GM12878 (cell line): ENCODE results near the gene SNRPA. TPM values are rescaled to one million over a fixed set of nuclear protein-coding genes. Genes with fewer than 3 reads are reported as not detected.

Experiments used
- BACH1 ChIP-seq: fragments of 450-650 bp; IDR thresholded peaks from 2 replicates; pipeline ENCODE4 v1.6.1; 2017; ENCODE audit warnings: mild to moderate bottlenecking, borderline replicate concordance
- CEBPZ ChIP-seq: fragments of 150-350 bp; IDR thresholded peaks from 2 replicates; pipeline ENCODE4 v1.6.1; 2016; ENCODE audit warnings: low read depth, low read length
- EP300 ChIP-seq, 2 experiments: fragments of 150-350 bp in 1 of 2; IDR thresholded peaks; 2 replicates each; pipeline ENCODE4 v1.6.1; 2011 to 2012; ENCODE audit warnings: low read depth in 2 of 2, low read length in 2 of 2, borderline replicate concordance in 1 of 2, improper control_type of control experiment in 1 of 2, inconsistent platforms in 1 of 2; ENCODE audit not compliant: control insufficient read depth in 1 of 2
- FOXK2 ChIP-seq: fragments of 450-650 bp; IDR thresholded peaks from 2 replicates; pipeline ENCODE4 v1.6.1; 2017; ENCODE audit warnings: mild to moderate bottlenecking, moderate library complexity
- FOXM1 ChIP-seq: IDR thresholded peaks from 2 replicates; pipeline ENCODE4 v1.6.1; 2012; ENCODE audit warnings: low read depth, mild to moderate bottlenecking, inconsistent platforms, low read length, moderate library complexity
- HDAC2 ChIP-seq: fragments of 200-600 bp; sonication (generic); IDR thresholded peaks from 2 replicates; pipeline ENCODE4 v1.6.1; 2017
- HDAC6 ChIP-seq: fragments of 200-600 bp; sonication (generic); IDR thresholded peaks from one replicate; pipeline ENCODE4 v1.8.0; 2017; ENCODE audit warnings: antibody characterized with exemption; ENCODE audit not compliant: unreplicated experiment
- IKZF2 ChIP-seq, 2 experiments: fragments of 450-650 bp; IDR thresholded peaks; 2 replicates each; pipeline ENCODE4 v1.6.1; 2017; ENCODE audit warnings: mild to moderate bottlenecking in 2 of 2, moderate library complexity in 2 of 2
- JUND ChIP-seq: IDR thresholded peaks from 2 replicates; pipeline ENCODE4 v1.6.1; 2012; ENCODE audit warnings: low read depth, mild to moderate bottlenecking, low read length, improper control_type of control experiment, moderate library complexity
- KLF5 ChIP-seq: fragments of 450-650 bp; IDR thresholded peaks from 2 replicates; pipeline ENCODE4 v1.6.1; 2014; ENCODE audit warnings: mild to moderate bottlenecking; ENCODE audit not compliant: partially characterized antibody
- MEF2B ChIP-seq: fragments of 450-650 bp; IDR thresholded peaks from 2 replicates; pipeline ENCODE4 v1.6.1; 2018; ENCODE audit warnings: mild to moderate bottlenecking, moderate library complexity; ENCODE audit not compliant: partially characterized antibody, poor library complexity, severe bottlenecking
- NFYB ChIP-seq: IDR thresholded peaks from 2 replicates; pipeline ENCODE4 v1.6.1; 2011; ENCODE audit warnings: low read depth, mild to moderate bottlenecking, low read length, improper control_type of control experiment, moderate library complexity; ENCODE audit not compliant: insufficient read depth
- NR2F1 ChIP-seq: fragments of 450-650 bp; conservative IDR thresholded peaks from 2 replicates; pipeline ENCODE4 v1.6.1; 2017; ENCODE audit warnings: mild to moderate bottlenecking
- PAX8 ChIP-seq: fragments of 450-650 bp; IDR thresholded peaks from 2 replicates; pipeline ENCODE4 v1.6.1; 2017; ENCODE audit warnings: mild to moderate bottlenecking, moderate library complexity
- POLR2A ChIP-seq: IDR thresholded peaks from 2 replicates; pipeline ENCODE4 v1.6.1; 2011; ENCODE audit warnings: low read depth, mild to moderate bottlenecking, low read length
- RBBP5 ChIP-seq: fragments of 200-600 bp; sonication (generic); conservative IDR thresholded peaks from 2 replicates; pipeline ENCODE4 v1.6.1; 2016
- RUNX3 ChIP-seq: IDR thresholded peaks from 2 replicates; pipeline ENCODE4 v1.6.1; 2012; ENCODE audit warnings: low read length, inconsistent platforms
- SUPT20H ChIP-seq: IDR thresholded peaks from 2 replicates; pipeline ENCODE4 v1.6.1; 2011; ENCODE audit warnings: low read depth, mild to moderate bottlenecking, low read length, moderate library complexity, borderline replicate concordance; ENCODE audit not compliant: control insufficient read depth
- SUZ12 ChIP-seq: fragments of 200-600 bp; sonication (generic); IDR thresholded peaks from one replicate; pipeline ENCODE4 v1.6.1; 2018; ENCODE audit warnings: antibody characterized with exemption, mild to moderate bottlenecking; ENCODE audit not compliant: unreplicated experiment
- TCF7 ChIP-seq: IDR thresholded peaks from 2 replicates; pipeline ENCODE4 v1.6.1; 2014; ENCODE audit warnings: antibody characterized with exemption, borderline replicate concordance
- ZNF24 ChIP-seq: fragments of 450-650 bp; IDR thresholded peaks from 2 replicates; pipeline ENCODE4 v1.6.1; 2017; ENCODE audit warnings: antibody characterized with exemption, mild to moderate bottlenecking
- polyA plus RNA-seq, 11 experiments: library from polyadenylated mRNA; depleted of rRNA in 4 of 11; unstranded in 6 of 11; stranded (reverse) in 5 of 11; fragments of >200 nt; fragmentation: Nextera tagmentation in 4 of 11; fragmentation: Illumina TruSeq in 1 of 11; extraction: Ambion mirVana in 4 of 11; extraction: Trizol in 1 of 11; gene quantifications; 1 replicate in 1 of 11; 2 replicates in 10 of 11; pipeline versions ENCODE4 v1.2.1 to v1.2.3, GENCODE V29; 2011 to 2016; ENCODE audit warnings: inconsistent platforms in 2 of 11, missing spikeins in 2 of 11, low read depth in 1 of 11
- total RNA-seq, 4 experiments: library from RNA; depleted of rRNA in 3 of 4; stranded (reverse); fragments of >200 nt in 3 of 4; fragmentation: Illumina TruSeq in 1 of 4; extraction: Trizol in 1 of 4; gene quantifications; 2 replicates each; pipeline versions ENCODE4 v1.2.1 to v1.2.3, GENCODE V29; 2013 to 2021
- TF ChIP-seq, protein P1 (sequence below): fragments of 450-650 bp; IDR thresholded peaks from 2 replicates; pipeline ENCODE4 v1.6.1; 2017; ENCODE audit warnings: mild to moderate bottlenecking, moderate library complexity
- TF ChIP-seq, protein P2 (sequence below): IDR thresholded peaks from 2 replicates; pipeline ENCODE4 v1.6.1; 2011; ENCODE audit warnings: low read depth, mild to moderate bottlenecking, low read length, moderate library complexity, borderline replicate concordance; ENCODE audit errors: extremely low read depth

Gene SNRPA
- total and polyA plus RNA-seq, 10 of the 15 experiments (the other 5 are each of a cell fraction or from before 2014, with no cell fraction given), result 14.8 to 299 (median 202) TPM

GRCh38 chr19:40754611-40755247 is 3.7 kb downstream of the SNRPA start (continued):
- TF ChIP-seq, protein P1, sequence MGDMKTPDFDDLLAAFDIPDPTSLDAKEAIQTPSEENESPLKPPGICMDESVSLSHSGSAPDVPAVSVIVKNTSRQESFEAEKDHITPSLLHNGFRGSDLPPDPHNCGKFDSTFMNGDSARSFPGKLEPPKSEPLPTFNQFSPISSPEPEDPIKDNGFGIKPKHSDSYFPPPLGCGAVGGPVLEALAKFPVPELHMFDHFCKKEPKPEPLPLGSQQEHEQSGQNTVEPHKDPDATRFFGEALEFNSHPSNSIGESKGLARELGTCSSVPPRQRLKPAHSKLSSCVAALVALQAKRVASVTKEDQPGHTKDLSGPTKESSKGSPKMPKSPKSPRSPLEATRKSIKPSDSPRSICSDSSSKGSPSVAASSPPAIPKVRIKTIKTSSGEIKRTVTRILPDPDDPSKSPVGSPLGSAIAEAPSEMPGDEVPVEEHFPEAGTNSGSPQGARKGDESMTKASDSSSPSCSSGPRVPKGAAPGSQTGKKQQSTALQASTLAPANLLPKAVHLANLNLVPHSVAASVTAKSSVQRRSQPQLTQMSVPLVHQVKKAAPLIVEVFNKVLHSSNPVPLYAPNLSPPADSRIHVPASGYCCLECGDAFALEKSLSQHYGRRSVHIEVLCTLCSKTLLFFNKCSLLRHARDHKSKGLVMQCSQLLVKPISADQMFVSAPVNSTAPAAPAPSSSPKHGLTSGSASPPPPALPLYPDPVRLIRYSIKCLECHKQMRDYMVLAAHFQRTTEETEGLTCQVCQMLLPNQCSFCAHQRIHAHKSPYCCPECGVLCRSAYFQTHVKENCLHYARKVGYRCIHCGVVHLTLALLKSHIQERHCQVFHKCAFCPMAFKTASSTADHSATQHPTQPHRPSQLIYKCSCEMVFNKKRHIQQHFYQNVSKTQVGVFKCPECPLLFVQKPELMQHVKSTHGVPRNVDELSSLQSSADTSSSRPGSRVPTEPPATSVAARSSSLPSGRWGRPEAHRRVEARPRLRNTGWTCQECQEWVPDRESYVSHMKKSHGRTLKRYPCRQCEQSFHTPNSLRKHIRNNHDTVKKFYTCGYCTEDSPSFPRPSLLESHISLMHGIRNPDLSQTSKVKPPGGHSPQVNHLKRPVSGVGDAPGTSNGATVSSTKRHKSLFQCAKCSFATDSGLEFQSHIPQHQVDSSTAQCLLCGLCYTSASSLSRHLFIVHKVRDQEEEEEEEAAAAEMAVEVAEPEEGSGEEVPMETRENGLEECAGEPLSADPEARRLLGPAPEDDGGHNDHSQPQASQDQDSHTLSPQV, result no peak
- peak; percentile 74 to 85 for TF ChIP-seq IKZF2 (IDR thresholded peaks at IDR 0.05)
- TF ChIP-seq TCF7, result no peak
- TF ChIP-seq SUZ12, result no peak
- TF ChIP-seq JUND, result no peak
- TF ChIP-seq HDAC6, result no peak
- TF ChIP-seq POLR2A, result no peak
- TF ChIP-seq RBBP5, result no peak
- TF ChIP-seq ZNF24, result no peak
- TF ChIP-seq BACH1, result no peak
- no peak; a peak in 1 of 4 replicates for TF ChIP-seq EP300 (IDR thresholded peaks at IDR 0.05; ENCODE audit: borderline replicate concordance in 1 of 2, control insufficient read depth in 1 of 2, low read depth in 2 of 2, low read length in 2 of 2)
- TF ChIP-seq FOXK2, result no peak
- TF ChIP-seq NR2F1, result peak; percentile 58
- TF ChIP-seq PAX8, result no peak
- no peak for TF ChIP-seq CEBPZ
- no peak for TF ChIP-seq FOXM1
- no peak for TF ChIP-seq KLF5
- no peak for TF ChIP-seq HDAC2
- TF ChIP-seq MEF2B, result no peak
- peak; percentile 24; the same call in 1 of the 2 replicates for TF ChIP-seq RUNX3
- TF ChIP-seq, protein P2, sequence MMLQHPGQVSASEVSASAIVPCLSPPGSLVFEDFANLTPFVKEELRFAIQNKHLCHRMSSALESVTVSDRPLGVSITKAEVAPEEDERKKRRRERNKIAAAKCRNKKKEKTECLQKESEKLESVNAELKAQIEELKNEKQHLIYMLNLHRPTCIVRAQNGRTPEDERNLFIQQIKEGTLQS, result no peak
- TF ChIP-seq NFYB, result no peak
- no peak for TF ChIP-seq SUPT20H
